B cell (primary cell): ENCODE results near the gene ACTRT3. TPM values are rescaled to one million over a fixed set of nuclear protein-coding genes. Genes with fewer than 3 reads are reported as not detected.

Source experiments
- ATAC-seq: fragments of 200-7000 bp; cut with Tn5 transposase; one replicate; pipeline ENCODE4 v1.10.0; 2021; ENCODE audit warnings: low read depth, mild to moderate bottlenecking, moderate number of reproducible peaks, moderate library complexity
- CTCF ChIA-PET: fragments of 350-600 bp; sonication (Branson Sonifier 250); formaldehyde crosslinking; loops from one replicate; lab custom pipeline; 2021; ENCODE audit warnings: antibody characterized with exemption, inconsistent platforms; lab: Charles Lee
- POLR2A ChIA-PET: fragments of 350-600 bp; sonication (Branson Sonifier 250); formaldehyde crosslinking; loops from one replicate; lab custom pipeline; 2021; ENCODE audit warnings: antibody characterized with exemption; lab: Charles Lee
- DNase-seq: peaks from one replicate; pipeline ENCODE4 v3.0.0; 2013
- H2AFZ ChIP-seq: 2 replicates; pipeline ENCODE4 v1.6.1; 2012; ENCODE audit warnings: mild to moderate bottlenecking, low read depth, low read length; ENCODE audit not compliant: insufficient read depth, poor library complexity, severe bottlenecking
- H3K27ac ChIP-seq, 2 donors: 1 replicate in 1 of 2; 2 replicates in 1 of 2; pipeline ENCODE4 v1.5.1; 2012 to 2013; ENCODE audit warnings: low read length in 2 of 2, mild to moderate bottlenecking in 2 of 2, moderate library complexity in 1 of 2
- H3K27me3 ChIP-seq, 4 experiments: fragments of 200-600 bp in 1 of 4; sonication (generic) in 1 of 4; replicated peaks in 1 of 4; 1 replicate in 2 of 4; 2 replicates in 2 of 4; pipeline versions ENCODE4 v1.6.1 to v1.7.0; 2013 to 2016; ENCODE audit warnings: low read length in 3 of 4, mild to moderate bottlenecking in 2 of 4, mixed read lengths in 1 of 4, moderate library complexity in 1 of 4; ENCODE audit not compliant: insufficient read depth in 4 of 4, control insufficient read depth in 3 of 4; ENCODE audit errors: control extremely low read depth in 1 of 4
- H3K36me3 ChIP-seq, 2 experiments: replicated peaks in 1 of 2; 1 replicate in 1 of 2; 2 replicates in 1 of 2; pipeline versions ENCODE4 v1.6.1 to v1.7.1; 2013; ENCODE audit warnings: low read length in 1 of 2; ENCODE audit not compliant: insufficient read depth in 2 of 2, control insufficient read depth in 1 of 2; ENCODE audit errors: control extremely low read depth in 1 of 2, extremely low read depth in 1 of 2
- H3K4me1 ChIP-seq, 2 donors: fragments of 200-600 bp in 1 of 2; sonication (generic) in 1 of 2; 1 replicate in 1 of 2; 2 replicates in 1 of 2; pipeline versions ENCODE4 v1.5.1 to v1.6.1; 2013 to 2017; ENCODE audit warnings: low read length in 2 of 2; ENCODE audit not compliant: control insufficient read depth in 2 of 2, insufficient read depth in 2 of 2
- H3K4me2 ChIP-seq: replicated peaks from 2 replicates; pipeline ENCODE3; 2012; ENCODE audit warnings: mild to moderate bottlenecking, low read depth, low read length; ENCODE audit not compliant: poor library complexity, severe bottlenecking
- H3K4me3 ChIP-seq, 5 experiments: fragments of 200-600 bp in 1 of 5; sonication (generic) in 1 of 5; 1 replicate in 3 of 5; 2 replicates in 2 of 5; pipeline versions ENCODE4 v1.5.1 to v1.7.0; 2011 to 2016; ENCODE audit warnings: low read length in 4 of 5, mild to moderate bottlenecking in 4 of 5, low read depth in 2 of 5, control low read depth in 1 of 5, moderate library complexity in 1 of 5; ENCODE audit not compliant: insufficient read depth in 1 of 5; ENCODE audit errors: control extremely low read depth in 1 of 5, extremely low read depth in 1 of 5
- H3K79me2 ChIP-seq: fragments of 200-600 bp; sonication (generic); one replicate; pipeline ENCODE4 v1.6.0; 2016; ENCODE audit warnings: low read length; ENCODE audit not compliant: control insufficient read depth, insufficient read depth
- H3K9ac ChIP-seq: fragments of 200-600 bp; sonication (generic); 2 replicates; pipeline ENCODE4 v1.6.1; 2017; ENCODE audit warnings: mild to moderate bottlenecking, low read length, moderate library complexity
- H3K9me3 ChIP-seq, 3 donors: one replicate each; pipeline versions ENCODE4 v1.6.1 to v1.7.1; 2013; ENCODE audit warnings: low read length in 2 of 3; ENCODE audit not compliant: control insufficient read depth in 2 of 3, insufficient read depth in 1 of 3; ENCODE audit errors: control extremely low read depth in 1 of 3
- H4K20me1 ChIP-seq: 2 replicates; pipeline ENCODE4 v1.6.0; 2012; ENCODE audit warnings: mild to moderate bottlenecking, low read length; ENCODE audit not compliant: insufficient read depth, control insufficient read depth, poor library complexity, severe bottlenecking
- H3K27ac Mint-ChIP-seq: one replicate; pipeline ENCODE4 v1.8.0; 2021; ENCODE audit warnings: mixed read lengths
- H3K27me3 Mint-ChIP-seq: one replicate; pipeline ENCODE4 v1.8.0; 2021; ENCODE audit warnings: mixed read lengths
- H3K4me1 Mint-ChIP-seq: one replicate; pipeline ENCODE4 v1.8.0; 2021; ENCODE audit warnings: mixed read lengths
- H3K4me3 Mint-ChIP-seq: one replicate; pipeline ENCODE4 v1.8.0; 2021; ENCODE audit warnings: mixed read lengths
- H3K9me3 Mint-ChIP-seq: one replicate; pipeline ENCODE4 v1.8.0; 2022; ENCODE audit warnings: mixed read lengths; ENCODE audit not compliant: insufficient read depth
- EZH2 ChIP-seq: IDR thresholded peaks from 2 replicates; pipeline ENCODE4 v1.6.1; 2012; ENCODE audit warnings: borderline replicate concordance, low read depth, mild to moderate bottlenecking, moderate library complexity, low read length; ENCODE audit not compliant: insufficient read depth, poor library complexity, severe bottlenecking
- WGBS: methylation state at CpG from one replicate; pipeline ENCODE4 v1.1.5; 2013; ENCODE audit warnings: missing lambda C conversion rate; ENCODE audit not compliant: insufficient coverage; 5-methylcytosine and 5-hydroxymethylcytosine counted together
- intact Hi-C: fragments of 100-400 bp; cut with micrococcal nuclease; formaldehyde crosslinking; loops from one replicate; pipeline ENCODE4 v1.10.0; 2022
- polyA plus RNA-seq: library from polyadenylated mRNA; depleted of rRNA; stranded (reverse); fragments of >200 nt; gene quantifications from 2 replicates; pipeline ENCODE4 v1.2.3, GENCODE V29; 2012
- total RNA-seq, 2 donors: library from RNA; stranded (reverse); fragments of 120-200 nt in 1 of 2; gene quantifications; 1 replicate in 1 of 2; 2 replicates in 1 of 2; pipeline versions ENCODE4 v1.2.3 to v1.2.4, GENCODE V29; 2013 to 2022
- TF ChIP-seq, protein P1 (sequence below): fragments of 200-600 bp; IDR thresholded peaks from one replicate; pipeline ENCODE4 v1.8.0; 2022; ENCODE audit warnings: antibody characterized with exemption, mild to moderate bottlenecking

ACTRT3 gene
- total and polyA plus RNA-seq, 2 donors (not counting 1 experiment from before 2014, with no cell fraction given): 0.18 to 0.37 TPM

DNA sequence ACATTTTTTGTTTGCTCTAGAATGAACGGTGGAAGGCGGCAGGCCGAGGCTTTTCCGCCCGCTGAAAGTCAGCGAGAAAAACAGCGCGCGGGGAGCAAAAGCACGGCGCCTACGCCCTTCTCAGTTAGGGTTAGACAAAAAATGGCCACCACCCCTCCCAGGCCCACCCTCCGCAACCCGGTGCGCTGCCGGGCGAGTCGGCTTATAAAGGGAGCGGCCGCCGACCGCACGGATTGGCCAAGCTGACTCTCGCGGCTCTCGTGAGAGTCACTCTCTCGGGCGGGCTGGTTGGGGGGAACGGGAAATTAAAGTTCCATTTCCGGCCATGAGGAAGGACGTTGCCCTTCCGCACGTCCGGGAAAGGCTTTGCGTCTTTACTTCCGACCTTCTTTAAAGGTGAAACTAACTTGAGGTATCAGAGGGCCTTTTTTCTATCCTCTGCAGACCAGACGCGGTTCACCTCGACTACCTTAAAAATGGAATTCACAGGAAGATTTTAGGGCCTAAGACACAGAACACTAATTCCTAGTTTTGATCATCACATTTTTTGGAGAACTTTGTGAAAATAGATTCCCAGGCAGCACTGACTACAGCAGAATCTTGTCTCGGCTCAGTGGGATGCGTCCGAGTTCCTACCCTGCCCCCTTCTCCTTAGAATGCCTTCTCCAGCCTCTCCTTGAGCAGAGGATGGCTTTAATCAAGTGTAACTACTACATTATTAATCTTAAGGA lies 4.3 kb downstream of the ACTRT3 start, which contains the start of gene TERC:
TERC (minus strand) TSS at position 179 of the 731 bp plus-strand sequence.
- ATAC-seq (peak; percentile 82), DNase-seq (peak; percentile 95)
- H3K79me2 ChIP-seq: no peaks in the 10 kb centered on the region
- peak within 1 kb of the TSS; percentile 70 to 100 (median 87) for H3K4me3 ChIP-seq
- H4K20me1 ChIP-seq: no peaks in the 10 kb centered on the region
- peak within 1 kb of the TSS; percentile 62 for H2AFZ ChIP-seq
- Mint-ChIP-seq H3K27ac (peak within 1 kb of the TSS; percentile 100), H3K27me3 (no peaks in the 10 kb centered on the region), H3K4me1 (peaks cover 27% of the 10 kb centered on the region), H3K9me3 (peaks cover 6% of the 10 kb centered on the region), H3K4me3 (peak within 1 kb of the TSS; percentile 100)
- no peaks in the 10 kb centered on the region for H3K27me3 ChIP-seq
- WGBS: 1% methylated on average over 36 of the region's 42 CpGs
- intact Hi-C loops: loop anchor here (1.0 to 5.0 kb wide), 6 partner anchors 8 to 1106 kb away; partner anchors contain the start of genes LRRC34, LRRIQ4, MYNN and RPL22L1
- peak within 1 kb of the TSS; percentile 74 for H3K9ac ChIP-seq
- POLR2A ChIA-PET: interaction anchor here (0.5 to 1.6 kb wide), 9 partner anchors 8 to 592 kb away, joined by 3 to 10 read pairs (median 5); partner anchors contain the start of genes MYNN, PHC3, SEC62 and SKIL
- H3K27ac ChIP-seq: peak within 1 kb of the TSS; percentile 95 to 98
- CTCF ChIA-PET: interaction anchor here (1.1 to 3.2 kb wide), 2 partner anchors 8 to 592 kb away, joined by 3 to 21 read pairs; partner anchors contain the start of gene MYNN
- TF ChIP-seq, protein P1, sequence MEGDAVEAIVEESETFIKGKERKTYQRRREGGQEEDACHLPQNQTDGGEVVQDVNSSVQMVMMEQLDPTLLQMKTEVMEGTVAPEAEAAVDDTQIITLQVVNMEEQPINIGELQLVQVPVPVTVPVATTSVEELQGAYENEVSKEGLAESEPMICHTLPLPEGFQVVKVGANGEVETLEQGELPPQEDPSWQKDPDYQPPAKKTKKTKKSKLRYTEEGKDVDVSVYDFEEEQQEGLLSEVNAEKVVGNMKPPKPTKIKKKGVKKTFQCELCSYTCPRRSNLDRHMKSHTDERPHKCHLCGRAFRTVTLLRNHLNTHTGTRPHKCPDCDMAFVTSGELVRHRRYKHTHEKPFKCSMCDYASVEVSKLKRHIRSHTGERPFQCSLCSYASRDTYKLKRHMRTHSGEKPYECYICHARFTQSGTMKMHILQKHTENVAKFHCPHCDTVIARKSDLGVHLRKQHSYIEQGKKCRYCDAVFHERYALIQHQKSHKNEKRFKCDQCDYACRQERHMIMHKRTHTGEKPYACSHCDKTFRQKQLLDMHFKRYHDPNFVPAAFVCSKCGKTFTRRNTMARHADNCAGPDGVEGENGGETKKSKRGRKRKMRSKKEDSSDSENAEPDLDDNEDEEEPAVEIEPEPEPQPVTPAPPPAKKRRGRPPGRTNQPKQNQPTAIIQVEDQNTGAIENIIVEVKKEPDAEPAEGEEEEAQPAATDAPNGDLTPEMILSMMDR: no peak
- TF ChIP-seq EZH2: no peak
- peak within 1 kb of the TSS; percentile 81 for H3K4me2 ChIP-seq
- peaks cover 0 to 24% (median 0%) of the 10 kb centered on the region in 3 donors for H3K9me3 ChIP-seq
- peaks cover 13 to 20% of the 10 kb centered on the region in 2 donors for H3K4me1 ChIP-seq
- no peaks in the 10 kb centered on the region for H3K36me3 ChIP-seq
